ENCODE results near the gene FTCD. TPM values are rescaled to one million over a fixed set of nuclear protein-coding genes. Genes with fewer than 3 reads are reported as not detected.
"Not testable (repeated sequence)": the region's sequence is repeated elsewhere in the genome, so short reads cannot be mapped to it uniquely, and the experiment has no call there.

Gene FTCD
- total RNA-seq, 1 donor from 2014 or later = 0.83 TPM

DNA sequence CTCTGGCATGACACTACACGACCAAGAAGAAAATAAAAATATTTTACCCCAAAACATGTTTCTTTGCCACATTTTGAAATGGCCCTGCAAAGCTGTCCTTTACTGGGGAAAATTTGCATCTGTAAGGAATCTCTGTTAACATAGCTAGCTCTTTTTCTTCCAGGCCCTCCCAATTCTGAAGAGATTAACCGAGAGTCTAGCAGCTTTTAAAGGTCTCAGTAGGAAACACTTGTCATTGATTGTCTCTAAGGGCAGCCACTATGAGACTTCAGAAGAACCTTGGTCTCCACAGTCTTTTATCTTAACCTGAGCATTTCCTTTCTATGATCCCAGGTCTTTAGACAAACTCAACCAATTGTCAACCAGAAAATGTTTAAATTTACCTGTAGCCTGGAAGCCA, 48.0 kb downstream of the FTCD start:
- DNase-seq (ENCODE audit: low spot score); intact Hi-C loops (cut with DNase I): not testable (repeated sequence)

GRCh38 chr21:46104104-46104503, 51.3 kb downstream of the FTCD start:
- intact Hi-C loops (cut with DNase I) = no loop called here
- no peak for DNase-seq (ENCODE audit: low spot score)

- intact Hi-C loops (cut with DNase I) = no loop called here
- no peak for DNase-seq (ENCODE audit: low spot score)
These were observed 54.5 kb downstream of the FTCD start for GRCh38 chr21:46100906-46101305.

GRCh38 chr21:46100426-46100825, 55.0 kb downstream of the FTCD start:
- intact Hi-C loops (cut with DNase I) = no loop called here
- DNase-seq (ENCODE audit: low spot score) = no peak

- intact Hi-C loops (cut with DNase I) = no loop called here
These were observed 55.4 kb downstream of the FTCD start for GRCh38 chr21:46100020-46100419.

GRCh38 chr21:46099476-46099875, 55.9 kb downstream of the FTCD start:
- intact Hi-C loops (cut with DNase I) = loop anchor here (2.0 kb wide), 1 partner anchor 125 kb away; no protein-coding TSS in a partner anchor

More at GRCh38 chr21:46100020-46100419, 55.4 kb downstream of the FTCD start:
- DNase-seq (ENCODE audit: low spot score) = no peak

DNA sequence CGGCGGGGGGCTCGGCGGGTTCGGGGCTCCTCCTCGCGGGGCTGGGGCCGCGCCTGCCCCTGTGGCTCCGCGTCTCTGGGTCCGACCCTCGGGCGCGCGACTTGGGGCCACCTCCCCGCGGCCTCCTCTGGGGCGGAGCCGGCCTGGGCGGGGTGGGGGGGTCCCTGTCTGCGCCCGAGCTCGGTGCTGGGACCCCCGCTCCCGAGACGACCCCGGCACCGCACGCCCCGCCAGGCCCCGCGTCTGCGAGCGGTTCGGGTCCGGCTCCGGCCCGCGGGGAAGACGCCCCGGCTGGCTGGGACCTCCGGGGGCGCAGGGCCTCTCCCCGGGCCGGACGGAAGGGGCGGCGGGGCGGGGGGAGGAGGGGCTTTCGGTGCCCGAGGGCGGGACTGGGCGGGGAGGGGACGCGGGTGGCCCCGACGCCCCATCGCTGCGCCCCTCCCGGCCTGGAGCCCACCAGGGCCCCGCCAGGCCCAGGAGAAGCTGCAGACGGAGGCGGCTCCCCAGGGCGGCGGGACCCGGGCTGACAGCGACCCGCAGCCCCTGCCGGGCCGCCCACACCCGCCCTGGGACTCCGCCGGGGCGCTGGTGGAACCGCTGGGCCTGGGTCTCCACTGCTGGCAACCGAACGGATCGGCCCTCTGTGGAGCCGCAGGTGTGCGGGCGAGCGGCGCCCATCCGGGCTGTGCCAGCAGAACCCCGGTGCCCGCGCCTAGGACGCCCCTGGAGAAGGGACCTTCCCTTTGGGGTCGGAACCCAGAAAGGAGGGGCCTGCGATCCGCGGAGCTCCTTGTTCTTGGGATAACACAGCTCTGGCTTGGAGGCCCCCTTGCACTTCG, 56.9 kb downstream of the FTCD start:
- intact Hi-C loops (cut with DNase I) = loop anchor here (2.0 kb wide), 1 partner anchor 124 kb away; no protein-coding TSS in a partner anchor
- DNase-seq (ENCODE audit: low spot score) = peak; percentile 75

More at GRCh38 chr21:46099476-46099875, 55.9 kb downstream of the FTCD start:
- DNase-seq (ENCODE audit: low spot score) = peak; percentile 74

GRCh38 chr21:46097336-46098293, 57.8 kb downstream of the FTCD start, which contains the start of gene COL6A2:
Gene COL6A2, plus strand, starts transcription at chr21:46098112.
- intact Hi-C loops (cut with DNase I) = loop anchor here (2.0 kb wide), 1 partner anchor 123 kb away; no protein-coding TSS in a partner anchor
- DNase-seq (ENCODE audit: low spot score) = peak; percentile 77

DNA sequence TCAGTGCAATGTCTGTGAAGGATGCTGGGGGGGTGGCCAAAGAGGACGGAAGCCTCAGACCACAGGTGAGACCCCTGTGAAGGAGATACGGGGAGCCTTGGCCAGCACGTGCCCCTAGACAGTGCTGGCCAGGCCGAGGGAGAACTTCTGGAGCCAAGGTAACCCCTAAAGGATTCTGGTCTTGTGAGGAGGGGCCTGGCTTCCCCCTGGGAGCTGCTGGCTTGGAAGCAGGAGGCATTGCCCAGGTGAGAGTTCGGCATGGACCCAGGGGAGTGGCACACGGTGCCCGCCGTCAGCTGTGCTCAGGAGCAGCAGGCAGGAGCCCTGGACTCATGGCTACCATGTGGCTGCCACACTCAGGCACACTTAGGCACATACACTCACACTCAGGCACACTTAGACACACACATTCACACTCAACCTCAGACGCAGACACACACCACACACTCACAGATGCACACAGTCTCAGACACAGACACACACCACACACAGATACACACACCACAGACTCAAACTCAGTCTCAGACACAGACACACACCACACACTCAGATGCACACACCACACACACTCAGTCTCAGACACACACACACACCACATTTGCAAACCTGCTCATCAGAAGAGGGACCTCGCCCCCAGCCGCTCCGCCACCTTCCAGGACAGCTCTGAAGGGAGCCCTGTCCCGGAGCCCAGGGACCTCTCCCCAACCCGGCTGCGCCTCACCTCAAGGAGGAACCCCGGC, 58.6 kb downstream of the FTCD start:
- intact Hi-C loops (cut with DNase I) = no loop called here
- peak; percentile 71 for DNase-seq (ENCODE audit: low spot score)

DNA sequence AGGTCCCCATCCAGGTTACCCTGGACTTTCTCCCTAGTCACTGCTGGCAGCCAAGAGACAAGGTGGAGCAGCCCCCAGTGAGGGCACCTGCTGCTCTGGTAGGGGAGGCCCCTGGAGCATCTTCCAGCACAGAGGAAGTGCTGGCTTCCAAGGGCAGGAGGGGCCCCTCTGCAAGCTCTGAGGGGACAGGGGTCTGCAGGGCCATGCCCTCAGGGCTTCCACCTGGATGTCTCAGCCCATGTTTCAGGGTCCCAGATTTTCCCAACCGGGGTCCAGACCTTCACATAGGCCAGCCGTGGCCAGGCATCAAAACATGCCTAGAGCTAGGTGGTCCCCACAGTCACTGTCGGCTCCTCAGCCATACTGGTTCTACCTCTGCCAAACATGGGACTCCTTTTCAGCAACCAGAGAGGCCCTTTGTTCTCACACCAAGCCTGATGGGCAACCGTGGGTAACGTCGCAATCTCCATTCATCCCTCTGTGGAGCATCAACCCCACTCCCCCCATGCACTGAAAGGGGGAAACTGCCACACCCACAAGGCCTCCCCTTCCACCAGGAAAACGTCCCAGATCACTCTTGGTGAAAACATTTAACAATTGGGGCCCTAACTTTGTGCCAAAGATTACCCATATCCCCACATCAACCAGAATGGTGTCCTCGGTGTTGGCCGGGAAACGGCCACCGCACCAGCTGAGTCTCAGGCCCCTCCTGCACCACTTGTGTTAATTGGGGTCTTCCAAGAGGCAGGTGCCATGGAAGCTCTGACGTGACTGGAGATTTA, 59.4 kb downstream of the FTCD start:
- intact Hi-C loops (cut with DNase I) = loop anchor here (1.0 kb wide), 1 partner anchor 40 kb away; no protein-coding TSS in a partner anchor
- peak; percentile 64 for DNase-seq (ENCODE audit: low spot score)

DNA sequence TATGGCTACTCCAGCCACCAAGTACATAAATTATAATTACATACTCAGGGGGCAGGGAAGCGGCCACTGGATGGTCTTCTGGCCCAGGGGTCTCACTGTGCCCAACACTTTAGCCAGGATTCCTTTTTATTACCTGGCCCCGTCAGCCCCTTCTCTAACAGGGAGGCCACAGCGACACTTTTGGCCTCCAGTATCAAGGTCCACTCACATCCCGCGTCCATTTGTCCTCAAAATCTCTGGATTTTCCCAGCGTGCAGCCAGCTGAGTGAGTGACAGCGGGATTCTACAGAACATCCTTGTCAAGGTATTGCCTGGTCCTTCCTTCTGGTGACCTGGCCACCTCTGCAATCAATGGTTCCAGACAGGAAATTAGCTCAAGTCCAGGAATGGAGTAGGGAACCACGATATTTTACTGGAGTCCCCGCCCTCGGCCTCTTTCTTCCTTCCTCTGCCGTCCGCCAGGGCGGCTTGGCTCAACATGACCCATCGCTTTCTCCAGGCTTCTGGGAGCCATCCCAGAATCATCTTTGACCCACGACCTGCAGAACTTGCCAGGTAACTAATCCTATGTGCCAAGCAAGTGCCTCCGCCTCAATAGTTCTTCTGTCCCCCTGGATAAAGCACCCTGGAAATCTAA, 60.2 kb downstream of the FTCD start:
- intact Hi-C loops (cut with DNase I) = loop anchor here (1.0 kb wide), 1 partner anchor 41 kb away; no protein-coding TSS in a partner anchor
- peak; percentile 41 for DNase-seq (ENCODE audit: low spot score)

DNA sequence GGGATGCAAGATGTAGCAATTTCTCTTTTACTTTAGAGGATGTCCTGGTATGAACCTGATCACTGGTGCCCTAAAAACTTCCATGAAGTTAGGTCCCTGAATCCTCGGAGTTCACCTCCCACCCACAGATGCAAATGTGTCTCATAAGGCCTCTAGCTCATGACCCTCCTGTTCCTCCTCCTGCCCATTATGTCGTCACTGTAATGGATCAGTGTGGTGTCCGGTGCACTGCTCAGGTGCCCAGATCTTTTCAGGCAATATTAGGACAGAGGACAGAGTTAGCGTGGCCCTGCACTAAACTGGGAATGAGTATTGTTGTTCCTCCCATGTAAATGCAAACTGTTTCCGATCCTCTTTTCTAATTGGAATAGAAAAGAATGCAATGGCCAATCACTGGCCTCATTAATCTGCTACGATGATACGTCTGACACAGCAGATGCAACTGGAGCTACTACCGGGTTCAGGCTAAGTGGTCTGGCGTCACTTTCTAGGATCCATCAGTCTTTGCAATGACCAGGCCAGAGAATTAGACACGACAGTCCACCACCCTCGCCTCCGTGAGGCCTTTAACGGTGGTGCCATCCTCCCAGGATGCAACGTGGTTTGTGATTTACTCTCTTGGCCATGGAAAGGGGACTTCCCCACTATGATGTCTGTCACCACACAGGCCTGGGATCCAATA, 60.8 kb downstream of the FTCD start:
- no peak for DNase-seq (ENCODE audit: low spot score)
- intact Hi-C loops (cut with DNase I) = loop anchor here (1.0 kb wide), 1 partner anchor 42 kb away; no protein-coding TSS in a partner anchor

GRCh38 chr21:46093668-46094400, 61.5 kb downstream of the FTCD start:
- intact Hi-C loops (cut with DNase I) = no loop called here
- DNase-seq (ENCODE audit: low spot score) = peak; percentile 71

GRCh38 chr21:46092811-46093667, 62.3 kb downstream of the FTCD start:
- DNase-seq (ENCODE audit: low spot score) = no peak
- intact Hi-C loops (cut with DNase I) = no loop called here

- intact Hi-C loops (cut with DNase I) = no loop called here
- peak; percentile 76 for DNase-seq (ENCODE audit: low spot score)
These were observed 63.2 kb downstream of the FTCD start for GRCh38 chr21:46092026-46092764.

Data from cardiac septum (tissue), 1 donor.